ENCODE data around the gene ABCA2. TPM values are rescaled to one million over a fixed set of nuclear protein-coding genes. Genes with fewer than 3 reads are reported as not detected.

Gene ABCA2
- total RNA-seq (2022; extraction: Qiagen RNA extraction): 12.4 to 27.7 TPM (median 24.8 TPM) in 5 replicates

DNA sequence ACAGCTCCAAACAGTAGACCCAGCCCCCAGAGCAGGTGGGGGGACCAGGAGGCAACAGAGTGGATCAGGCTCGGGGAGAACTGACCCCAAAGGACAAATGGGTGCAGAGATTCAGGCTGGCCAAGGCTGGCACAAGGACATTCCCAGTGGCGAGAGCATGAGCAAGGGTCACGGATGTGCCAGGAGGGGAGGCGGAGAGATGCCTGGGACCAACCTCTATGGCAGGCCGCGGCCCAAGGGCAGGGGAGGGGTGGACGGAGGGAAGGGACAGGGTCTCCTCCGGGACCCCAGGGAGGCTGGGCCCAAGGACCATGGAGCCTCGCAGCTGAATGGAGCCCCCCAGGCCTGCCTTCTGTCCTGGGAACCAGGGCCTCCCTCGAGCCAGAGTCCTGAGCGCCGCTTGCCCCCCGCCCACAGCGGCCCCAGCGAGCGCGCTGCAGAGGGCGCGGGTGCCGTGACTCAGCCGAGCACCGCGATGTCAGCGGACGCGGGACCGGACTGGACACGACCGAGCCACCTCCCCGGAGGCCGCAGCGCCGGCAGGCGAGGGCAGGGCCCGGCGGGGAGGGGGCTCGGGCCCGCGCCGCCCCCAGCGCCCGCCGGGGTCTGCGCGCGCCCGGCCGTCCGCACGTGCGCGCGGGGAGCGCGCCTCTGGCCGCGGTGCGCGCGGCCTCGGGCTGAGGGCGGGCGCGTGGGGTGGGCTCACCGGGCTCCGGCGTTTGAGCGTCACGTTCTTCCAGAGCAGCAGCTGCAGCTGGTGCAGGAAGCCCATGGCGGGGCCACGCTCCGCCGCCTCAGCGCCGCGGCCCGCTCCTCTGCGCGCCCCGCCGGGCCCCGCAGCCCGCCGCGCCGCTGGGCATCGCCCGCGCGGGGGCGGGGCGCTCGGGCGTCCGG, at the start of gene ABCA2:
Gene ABCA2 (minus strand): TSS at position 869 of the 894 bp plus-strand sequence. CDS start 97 bp downstream, at position 772.

GRCh38 chr9:137077010-137077747, 49.1 kb upstream of the ABCA2 start, which contains the start of gene UAP1L1:
Gene UAP1L1 (plus strand): TSS chr9:137077517. CDS start chr9:137077533, 16 bp downstream.

DNA sequence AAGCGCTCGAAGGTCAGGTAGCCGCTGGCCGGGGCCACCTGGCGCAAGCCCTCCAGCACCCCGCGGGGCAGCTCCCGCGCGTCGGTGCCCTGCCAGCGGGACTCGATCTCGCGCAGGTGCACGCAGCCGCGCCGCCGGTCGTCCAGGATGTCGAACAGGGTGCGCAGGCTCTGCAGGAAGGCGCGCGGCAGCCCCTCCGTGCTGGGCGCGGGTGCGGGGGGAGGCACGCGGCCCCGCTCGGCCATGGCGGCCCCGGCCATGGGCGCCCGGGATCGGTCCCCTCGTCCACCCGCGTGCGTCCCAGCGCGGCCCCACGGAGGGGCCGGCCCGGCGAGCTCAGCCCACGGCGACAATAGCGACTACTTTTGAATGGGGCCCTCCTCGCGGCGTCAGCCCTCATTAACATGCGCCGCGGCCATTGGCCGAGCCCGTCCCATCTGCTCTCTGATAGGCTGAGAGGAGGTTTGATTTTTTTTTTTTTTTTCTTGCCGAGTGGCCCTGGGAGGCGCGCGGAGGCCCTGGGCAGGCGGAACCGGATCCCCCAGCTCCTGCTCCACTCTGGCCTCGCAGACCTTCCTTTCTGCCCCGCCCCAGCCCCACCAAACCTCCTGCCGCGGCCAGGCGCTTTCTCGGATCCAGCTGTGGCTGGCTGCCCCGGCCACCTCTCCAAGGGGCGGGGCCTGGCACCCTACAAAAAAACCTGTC, 42.3 kb upstream of the ABCA2 start, which contains the start of gene SAPCD2:
Gene SAPCD2 (minus strand): TSS at position 357 of the 705 bp plus-strand sequence. CDS start 97 bp downstream, at position 260.

DNA sequence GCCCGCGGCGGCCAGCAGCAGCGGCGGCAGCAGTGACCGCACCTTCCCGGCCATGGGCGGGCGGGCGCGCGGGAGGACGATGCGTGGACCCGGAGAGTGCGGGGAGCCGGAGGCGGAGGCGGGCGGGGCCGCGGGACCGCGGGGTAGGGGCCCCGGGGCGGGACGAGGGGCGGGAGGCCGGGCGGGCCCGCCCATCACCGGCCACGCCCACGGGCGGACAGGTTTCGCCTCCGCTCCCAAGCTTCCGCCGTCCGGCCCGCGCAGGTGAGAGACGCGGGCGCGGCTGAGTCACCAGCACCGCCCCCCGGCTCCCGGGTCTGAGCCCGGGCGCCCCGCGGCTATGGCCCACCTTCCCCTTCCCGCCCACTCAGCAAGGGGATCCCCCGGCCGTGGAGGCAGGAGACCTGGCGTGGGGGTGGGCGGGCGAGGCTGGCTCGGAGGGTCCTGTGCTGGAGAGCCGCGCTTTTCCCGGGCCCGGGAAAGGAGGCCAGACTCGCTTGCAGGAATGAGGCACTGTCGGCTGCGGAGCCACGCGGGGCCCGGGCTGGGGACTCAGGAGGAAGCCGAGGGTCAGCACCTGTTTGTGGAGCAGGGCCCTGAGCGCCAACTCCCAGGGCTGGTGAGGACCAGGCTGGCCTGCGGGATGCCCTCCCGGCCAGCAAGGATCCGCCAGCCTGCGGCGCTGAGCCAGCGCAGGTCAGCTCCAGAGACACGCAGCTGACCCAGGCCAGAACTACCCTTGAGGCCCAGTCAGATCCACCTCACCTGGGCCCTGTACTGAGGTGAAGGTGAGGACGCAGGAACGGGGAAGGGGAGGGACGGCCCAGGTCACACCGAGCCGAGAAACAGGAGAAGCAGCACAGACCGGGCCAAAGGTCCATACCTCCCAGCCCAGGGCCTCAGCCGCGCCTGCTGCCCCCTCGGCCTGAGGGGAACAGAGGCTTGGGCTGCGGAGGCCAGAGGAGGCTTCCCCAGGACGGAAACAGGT, 26.2 kb upstream of the ABCA2 start, which contains the start of gene ENTPD2:
Gene ENTPD2 (minus strand): TSS at position 118 of the 988 bp plus-strand sequence. CDS start 64 bp downstream, at position 54.

GRCh38 chr9:137046088-137046787, 18.2 kb upstream of the ABCA2 start, which contains the start of gene NPDC1:
Gene NPDC1 (minus strand): TSS chr9:137046177. CDS start chr9:137045989, 188 bp downstream.

GRCh38 chr9:137031904-137032640, 4.0 kb upstream of the ABCA2 start, which contains the start of gene FUT7:
Gene FUT7 (minus strand): TSS chr9:137032088. CDS start chr9:137031991, 97 bp downstream.

GRCh38 chr9:136996361-136997292, 31.4 kb downstream of the ABCA2 start, which contains the start of gene CLIC3:
Gene CLIC3 (minus strand): TSS chr9:136996568. CDS start chr9:136996543, 25 bp downstream.

DNA sequence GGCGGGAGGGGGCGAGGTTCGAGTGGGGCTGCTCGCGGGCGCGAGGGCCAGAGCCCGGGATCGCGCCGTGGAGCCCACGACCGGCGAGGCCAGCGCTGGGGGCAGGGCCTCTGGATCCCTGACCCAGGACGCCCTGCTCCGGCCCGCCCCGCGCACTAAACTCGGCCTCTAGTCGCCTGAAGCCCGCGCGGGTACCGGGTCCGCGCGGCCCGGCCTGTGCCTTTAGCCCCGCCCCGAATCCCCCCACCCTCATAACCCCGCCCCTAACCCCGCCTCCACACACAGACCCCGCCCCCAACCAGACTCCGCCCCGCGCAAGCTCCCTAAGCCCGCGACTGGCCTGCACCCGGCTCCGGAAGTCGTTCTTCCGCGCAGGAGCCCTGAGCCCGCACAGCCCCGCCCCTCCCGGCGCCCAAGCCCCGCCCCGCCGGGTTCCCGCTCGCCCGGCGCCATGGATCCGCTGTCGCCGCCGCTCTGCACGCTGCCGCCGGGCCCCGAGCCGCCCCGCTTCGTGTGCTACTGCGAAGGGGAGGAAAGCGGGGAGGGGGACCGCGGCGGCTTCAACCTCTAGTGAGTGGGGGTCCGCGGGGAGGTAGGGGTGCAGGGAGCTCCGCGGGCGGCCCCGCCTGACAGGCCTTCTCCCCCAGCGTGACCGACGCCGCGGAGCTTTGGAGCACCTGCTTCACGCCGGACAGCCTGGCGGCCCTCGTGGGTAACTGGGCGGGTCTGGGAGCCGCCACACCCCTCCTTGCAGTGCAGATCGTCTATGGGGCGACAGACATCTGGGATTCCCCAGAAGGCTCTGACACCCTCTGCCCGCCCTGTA, 35.8 kb downstream of the ABCA2 start, which contains the start of gene PAXX:
Gene PAXX (plus strand): TSS at position 430 of the 826 bp plus-strand sequence. CDS start 22 bp downstream, at position 452.

GRCh38 chr9:136982232-136983051, 45.6 kb downstream of the ABCA2 start, which contains the start of gene LCNL1:
Gene LCNL1 (plus strand): TSS chr9:136982993. CDS start chr9:136983587, 594 bp downstream.

GRCh38 chr9:136977223-136977622, 50.8 kb downstream of the ABCA2 start, which contains the start of gene PTGDS:
Gene PTGDS (plus strand): TSS chr9:136977504. CDS start chr9:136977579, 75 bp downstream.

Other genes with a start within 250 kb of the ABCA2 start
- gene TMEM141, start 236.9 kb downstream of the ABCA2 start, total RNA-seq (2022; extraction: Qiagen RNA extraction): 62.2 to 73.5 TPM (median 69.2 TPM) in 5 replicates
- 0.11 to 0.43 TPM (median 0.27 TPM) in 5 replicates for gene CCDC183, start 231.9 kb downstream of the ABCA2 start, total RNA-seq (2022; extraction: Qiagen RNA extraction)
- gene RABL6, start 220.3 kb downstream of the ABCA2 start, total RNA-seq (2022; extraction: Qiagen RNA extraction): 58.8 to 88.7 TPM (median 79.5 TPM) in 5 replicates
- 3.2 to 4.8 TPM (median 4.3 TPM) in 5 replicates for gene AJM1, start 185.8 kb downstream of the ABCA2 start, total RNA-seq (2022; extraction: Qiagen RNA extraction)
- gene PHPT1, start 178.8 kb downstream of the ABCA2 start, total RNA-seq (2022; extraction: Qiagen RNA extraction): 263 to 301 TPM (median 279 TPM) in 5 replicates
- 1.3 to 4.3 TPM (median 3.4 TPM) in 5 replicates for gene MAMDC4, start 175.9 kb downstream of the ABCA2 start, total RNA-seq (2022; extraction: Qiagen RNA extraction)
- gene EDF1, start 161.9 kb downstream of the ABCA2 start, total RNA-seq (2022; extraction: Qiagen RNA extraction): 486 to 542 TPM (median 487 TPM) in 5 replicates
- gene TRAF2, start 141.7 kb downstream of the ABCA2 start, total RNA-seq (2022; extraction: Qiagen RNA extraction): 34.2 to 59.3 TPM (median 51.5 TPM) in 5 replicates
- gene FBXW5, start 83.5 kb downstream of the ABCA2 start, total RNA-seq (2022; extraction: Qiagen RNA extraction): 57.0 to 103 TPM (median 97.7 TPM) in 5 replicates
- 0.42 to 1.4 TPM (median 1.0 TPM) in 5 replicates for gene C8G, start 83.0 kb downstream of the ABCA2 start, total RNA-seq (2022; extraction: Qiagen RNA extraction)
- 0.48 to 1.6 TPM (median 1.3 TPM) in 5 replicates for gene LCN12, start 76.0 kb downstream of the ABCA2 start, total RNA-seq (2022; extraction: Qiagen RNA extraction)
- gene PTGDS, start 50.7 kb downstream of the ABCA2 start, total RNA-seq (2022; extraction: Qiagen RNA extraction): 0.28 to 1.4 TPM (median 0.77 TPM) in 5 replicates
- gene LCNL1, start 45.2 kb downstream of the ABCA2 start, total RNA-seq (2022; extraction: Qiagen RNA extraction): 0.03 to 0.31 TPM (median 0.18 TPM) in 5 replicates
- 43.1 to 70.9 TPM (median 62.8 TPM) in 5 replicates for gene PAXX, start 35.8 kb downstream of the ABCA2 start, total RNA-seq (2022; extraction: Qiagen RNA extraction)
- 3.3 to 6.7 TPM (median 5.0 TPM) in 5 replicates for gene CLIC3, start 31.7 kb downstream of the ABCA2 start, total RNA-seq (2022; extraction: Qiagen RNA extraction)
- gene FUT7, start 3.9 kb upstream of the ABCA2 start, total RNA-seq (2022; extraction: Qiagen RNA extraction): 0.04 to 0.10 TPM (median 0.05 TPM) in 4 of 5 replicates, not detected in the other
- gene NPDC1, start 17.9 kb upstream of the ABCA2 start, total RNA-seq (2022; extraction: Qiagen RNA extraction): 34.4 to 84.3 TPM (median 78.9 TPM) in 5 replicates
- gene ENTPD2, start 25.8 kb upstream of the ABCA2 start, total RNA-seq (2022; extraction: Qiagen RNA extraction): 3.1 to 6.4 TPM (median 5.4 TPM) in 5 replicates
- gene SAPCD2, start 42.3 kb upstream of the ABCA2 start, total RNA-seq (2022; extraction: Qiagen RNA extraction): 13.4 to 23.9 TPM (median 21.4 TPM) in 5 replicates
- 8.1 to 15.8 TPM (median 11.1 TPM) in 5 replicates for gene UAP1L1, start 49.3 kb upstream of the ABCA2 start, total RNA-seq (2022; extraction: Qiagen RNA extraction)
- 36.8 to 53.3 TPM (median 51.6 TPM) in 5 replicates for gene MAN1B1, start 58.7 kb upstream of the ABCA2 start, total RNA-seq (2022; extraction: Qiagen RNA extraction)
- gene DPP7, start 86.5 kb upstream of the ABCA2 start, total RNA-seq (2022; extraction: Qiagen RNA extraction): 67.5 to 115 TPM (median 108 TPM) in 5 replicates
- gene GRIN1, start 110.9 kb upstream of the ABCA2 start, total RNA-seq (2022; extraction: Qiagen RNA extraction): 0.16 to 0.41 TPM (median 0.32 TPM) in 5 replicates
- gene LRRC26, start 141.8 kb upstream of the ABCA2 start, total RNA-seq (2022; extraction: Qiagen RNA extraction): 0.19 to 1.5 TPM (median 0.77 TPM) in 5 replicates
- gene TMEM210, start 143.8 kb upstream of the ABCA2 start, total RNA-seq (2022; extraction: Qiagen RNA extraction): not detected in 5 replicates
- gene ANAPC2, start 160.3 kb upstream of the ABCA2 start, total RNA-seq (2022; extraction: Qiagen RNA extraction): 20.3 to 35.3 TPM (median 31.4 TPM) in 5 replicates
- gene SSNA1, start 160.4 kb upstream of the ABCA2 start, total RNA-seq (2022; extraction: Qiagen RNA extraction): 99.1 to 134 TPM (median 125 TPM) in 5 replicates
- 6.4 to 11.2 TPM (median 10.5 TPM) in 5 replicates for gene TPRN, start 172.5 kb upstream of the ABCA2 start, total RNA-seq (2022; extraction: Qiagen RNA extraction)
- gene TMEM203, start 177.4 kb upstream of the ABCA2 start, total RNA-seq (2022; extraction: Qiagen RNA extraction): 34.6 to 42.9 TPM (median 39.6 TPM) in 5 replicates
- 8.1 to 18.5 TPM (median 15.8 TPM) in 5 replicates for gene NDOR1, start 177.5 kb upstream of the ABCA2 start, total RNA-seq (2022; extraction: Qiagen RNA extraction)
- gene RNF208, start 194.0 kb upstream of the ABCA2 start, total RNA-seq (2022; extraction: Qiagen RNA extraction): 1.2 to 2.2 TPM (median 2.0 TPM) in 5 replicates
- 3.6 to 5.1 TPM (median 4.6 TPM) in 5 replicates for gene CYSRT1, start 196.9 kb upstream of the ABCA2 start, total RNA-seq (2022; extraction: Qiagen RNA extraction)
- 0.14 to 0.28 TPM (median 0.21 TPM) in 5 replicates for gene RNF224, start 199.3 kb upstream of the ABCA2 start, total RNA-seq (2022; extraction: Qiagen RNA extraction)
- 0.05 to 0.11 TPM (median 0.06 TPM) in 5 replicates for gene SLC34A3, start 202.7 kb upstream of the ABCA2 start, total RNA-seq (2022; extraction: Qiagen RNA extraction)
- 618 to 867 TPM (median 780 TPM) in 5 replicates for gene TUBB4B, start 213.1 kb upstream of the ABCA2 start, total RNA-seq (2022; extraction: Qiagen RNA extraction)
- gene STPG3, start 223.0 kb upstream of the ABCA2 start, total RNA-seq (2022; extraction: Qiagen RNA extraction): not detected in 5 replicates
- gene NELFB, start 227.1 kb upstream of the ABCA2 start, total RNA-seq (2022; extraction: Qiagen RNA extraction): 41.3 to 57.7 TPM (median 53.2 TPM) in 5 replicates
- gene TOR4A, start 249.5 kb upstream of the ABCA2 start, total RNA-seq (2022; extraction: Qiagen RNA extraction): 16.3 to 27.6 TPM (median 24.2 TPM) in 5 replicates